Esophagus (tissue), 2 donors: ENCODE results near the gene CTSV. TPM values are rescaled to one million over a fixed set of nuclear protein-coding genes. Genes with fewer than 3 reads are reported as not detected.

ENCODE experiments used
- polyA plus RNA-seq, 2 donors: library from polyadenylated mRNA; stranded (reverse); fragments of 200-250 nt; gene quantifications; one replicate each; pipeline ENCODE4 v1.2.3, GENCODE V29; 2013
- donor health status: healthy with polysubstance abuse.
- donor health status: Bipolar disorder and iron deficiency.

The CTSV gene
- polyA plus RNA-seq, 2 donors = 7.9 to 137 TPM

Other genes starting within 250 kb of the CTSV start
- 1 to 10 TPM in 1 of 2 donors, under 1 TPM in 1; 0.92 to 1.1 TPM for gene ZNF782, start 184.6 kb downstream of the CTSV start, polyA plus RNA-seq
- under 1 TPM in 1 of 2 donors, not detected in 1; 0.06 TPM for gene NUTM2G, start 110.3 kb downstream of the CTSV start, polyA plus RNA-seq